AG08395 (cell line): ENCODE measurements around the gene OR8J3.
"Not testable (repeated sequence)": the region's sequence is repeated elsewhere in the genome, so short reads cannot be mapped to it uniquely, and the experiment has no call there.

Experiments used
- DNase-seq: peaks from one replicate; pipeline ENCODE4 v3.0.0; 2012; ENCODE audit warnings: mixed read lengths, low spot score

OR8J3 gene

GRCh38 chr11:56140151-56140661 lies at the start of gene OR8J3:
TSS of gene OR8J3 (minus strand) at chr11:56140201. CDS start at chr11:56137718, 2,483 bp downstream.
- DNase-seq = no peak

GRCh38 chr11:56188602-56189001 lies 48.6 kb upstream of the OR8J3 start:
- DNase-seq = no peak

- no peak for DNase-seq
Measured at GRCh38 chr11:56183459-56183858, 43.5 kb upstream of the OR8J3 start.

GRCh38 chr11:56176318-56176717 lies 36.3 kb upstream of the OR8J3 start, which contains the start of gene OR5J2:
TSS of gene OR5J2 (plus strand) at chr11:56176618. CDS start at chr11:56176618, 0 bp downstream.
- DNase-seq = no peak

GRCh38 chr11:56172256-56172830 lies 32.3 kb upstream of the OR8J3 start:
- no peak for DNase-seq

GRCh38 chr11:56163804-56164203 lies 23.8 kb upstream of the OR8J3 start:
- no peak for DNase-seq

GRCh38 chr11:56160217-56160616 lies 20.2 kb upstream of the OR8J3 start, which contains the start of gene OR8K5:
TSS of gene OR8K5 (minus strand) at chr11:56160317. CDS start at chr11:56160317, 0 bp downstream.
- DNase-seq = no peak

- DNase-seq = no peak
Measured at GRCh38 chr11:56152333-56152732, 12.3 kb upstream of the OR8J3 start.

- no peak for DNase-seq
Measured at GRCh38 chr11:56151376-56151775, 11.4 kb upstream of the OR8J3 start.

- not testable (repeated sequence) for DNase-seq
Measured at GRCh38 chr11:56143681-56144080, 3.7 kb upstream of the OR8J3 start.

- DNase-seq = no peak
Measured at GRCh38 chr11:56122073-56122472, 17.9 kb downstream of the OR8J3 start, which contains the start of gene OR8H3. TSS of gene OR8H3 (plus strand) at chr11:56122373. CDS start at chr11:56122373, 0 bp downstream.

GRCh38 chr11:56103210-56103737 lies 36.7 kb downstream of the OR8J3 start, which contains the start of gene OR8H2:
TSS of gene OR8H2 (plus strand) at chr11:56103687. CDS start at chr11:56105043, 1,356 bp downstream.
- no peak for DNase-seq

GRCh38 chr11:56093008-56093407 lies 47.0 kb downstream of the OR8J3 start, which contains the start of gene OR8I2:
TSS of gene OR8I2 (plus strand) at chr11:56093308. CDS start at chr11:56093308, 0 bp downstream.
- no peak for DNase-seq

GRCh38 chr11:56089697-56090096 lies 50.3 kb downstream of the OR8J3 start:
- DNase-seq = no peak
